Adipose tissue (tissue), 3 donors: ENCODE measurements around the gene TUBD1. TPM values are rescaled to one million over a fixed set of nuclear protein-coding genes. Genes with fewer than 3 reads are reported as not detected.
"Not testable (repeated sequence)": the region's sequence is repeated elsewhere in the genome, so short reads cannot be mapped to it uniquely, and the experiment has no call there.

Source experiments
- H3K27ac ChIP-seq: one replicate; pipeline ENCODE4 v1.5.1; 2013; ENCODE audit warnings: low read depth, low read length
- WGBS, 3 donors: extraction: QIAGEN DNeasy Blood & Tissue Kit; methylation state at CpG; one replicate each; pipeline ENCODE4 v1.1.7; 2013; 5-methylcytosine and 5-hydroxymethylcytosine counted together
- polyA plus RNA-seq, 3 donors: library from polyadenylated mRNA; stranded (reverse); fragments of 200-250 nt; gene quantifications; one replicate each; pipeline ENCODE4 v1.2.3, GENCODE V29; 2013
- donor health status: healthy with polysubstance abuse.
- donor health status: Bipolar disorder and iron deficiency.
- donor health status: healthy.

TUBD1 gene
- 1 to 10 TPM; 4.1 to 8.8 (median 4.5) TPM for polyA plus RNA-seq

GRCh38 chr17:59892924-59893675 is at the start of gene TUBD1, which contains the start of gene RPS6KB1:
Gene TUBD1 (minus strand): TSS chr17:59892943. CDS start chr17:59891002, 1,941 bp downstream.
Gene RPS6KB1 (plus strand): TSS chr17:59893121. CDS start chr17:59893185, 64 bp downstream.
- 0 to 1% (median 0%) methylated on average over 58 to 61 of the region's 61 CpGs for WGBS, 3 donors
- peak within 1 kb of the TSS; percentile 29 for H3K27ac ChIP-seq

- WGBS, 3 donors = 89 to 92% (median 90%) methylated on average over 1 of the region's 1 CpG
- H3K27ac ChIP-seq = no peak overlapping the region
Measured at GRCh38 chr17:59941131-59941530, 48.4 kb upstream of the TUBD1 start.

- WGBS, 3 donors = 83 to 87% (median 86%) methylated on average over 3 of the region's 3 CpGs
- H3K27ac ChIP-seq = not testable (repeated sequence)
Measured at GRCh38 chr17:59940697-59941096, 48.0 kb upstream of the TUBD1 start.

- not testable (repeated sequence) for H3K27ac ChIP-seq
- 90 to 96% (median 95%) methylated on average over 1 of the region's 1 CpG for WGBS, 3 donors
Measured at GRCh38 chr17:59933317-59933716, 40.6 kb upstream of the TUBD1 start.

- not testable (repeated sequence) for H3K27ac ChIP-seq
- WGBS, 3 donors = 23 to 69% (median 32%) methylated on average over 3 of the region's 3 CpGs
Measured at GRCh38 chr17:59930768-59931167, 38.0 kb upstream of the TUBD1 start.

- H3K27ac ChIP-seq = not testable (repeated sequence)
- WGBS, 3 donors = 95 to 100% (median 96%) methylated on average over 2 of the region's 2 CpGs
Measured at GRCh38 chr17:59930121-59930520, 37.4 kb upstream of the TUBD1 start.

GRCh38 chr17:59920637-59921036 is 27.9 kb upstream of the TUBD1 start:
- 95 to 97% (median 97%) methylated on average over 5 of the region's 5 CpGs for WGBS, 3 donors
- H3K27ac ChIP-seq = not testable (repeated sequence)

GRCh38 chr17:59916446-59916845 is 23.7 kb upstream of the TUBD1 start:
- H3K27ac ChIP-seq = no peak overlapping the region

- 76 to 82% (median 78%) methylated on average over 1 of the region's 1 CpG for WGBS, 3 donors
- no peak overlapping the region for H3K27ac ChIP-seq
Measured at GRCh38 chr17:59914274-59914854, 21.6 kb upstream of the TUBD1 start.

GRCh38 chr17:59907467-59907866 is 14.7 kb upstream of the TUBD1 start:
- H3K27ac ChIP-seq = no peak overlapping the region
- 88 to 94% (median 93%) methylated on average over 3 of the region's 3 CpGs for WGBS, 3 donors

- no peak overlapping the region for H3K27ac ChIP-seq
- 84 to 90% (median 86%) methylated on average over 2 of the region's 2 CpGs for WGBS, 3 donors
Measured at GRCh38 chr17:59903455-59903854, 10.7 kb upstream of the TUBD1 start.

- no peak overlapping the region for H3K27ac ChIP-seq
- WGBS, 3 donors = 94 to 97% (median 96%) methylated on average over 8 of the region's 8 CpGs
Measured at GRCh38 chr17:59901604-59902003, 8.9 kb upstream of the TUBD1 start.

GRCh38 chr17:59899099-59899498 is 6.4 kb upstream of the TUBD1 start:
- no peak overlapping the region for H3K27ac ChIP-seq
- 75 to 83% (median 79%) methylated on average over 5 of the region's 5 CpGs for WGBS, 3 donors

GRCh38 chr17:59897090-59897489 is 4.3 kb upstream of the TUBD1 start:
- H3K27ac ChIP-seq = no peak overlapping the region
- 76 to 82% (median 82%) methylated on average over 4 of the region's 4 CpGs for WGBS, 3 donors

GRCh38 chr17:59893676-59894100 is 945 bp upstream of the TUBD1 start:
- 1% methylated on average over 11 of the region's 11 CpGs for WGBS, 3 donors
- no peak overlapping the region for H3K27ac ChIP-seq

GRCh38 chr17:59892251-59892923 is 356 bp downstream of the TUBD1 start:
- WGBS, 3 donors = 4 to 9% (median 8%) methylated on average over 25 of the region's 25 CpGs
- no peak overlapping the region for H3K27ac ChIP-seq

GRCh38 chr17:59890720-59891119 is 2.0 kb downstream of the TUBD1 start:
- WGBS, 3 donors = 95 to 99% (median 95%) methylated on average over 2 of the region's 2 CpGs
- H3K27ac ChIP-seq = no peak overlapping the region

- H3K27ac ChIP-seq = no peak overlapping the region
- 93 to 99% (median 98%) methylated on average over 7 to 8 of the region's 8 CpGs for WGBS, 3 donors
Measured at GRCh38 chr17:59888145-59888750, 4.5 kb downstream of the TUBD1 start.

- 95 to 99% (median 98%) methylated on average over 9 of the region's 9 CpGs for WGBS, 3 donors
- no peak overlapping the region for H3K27ac ChIP-seq
Measured at GRCh38 chr17:59884861-59885260, 7.9 kb downstream of the TUBD1 start.
